Immature natural killer cell (primary cell): ENCODE data around the gene POLR3B. TPM values are rescaled to one million over a fixed set of nuclear protein-coding genes. Genes with fewer than 3 reads are reported as not detected.

Experiments used
- DNase-seq, 3 donors: peaks; one replicate each; pipeline ENCODE4 v3.0.0; 2022; ENCODE audit warnings: mixed read lengths in 1 of 3
- H3K27ac Mint-ChIP-seq, 6 donors: one replicate each; pipeline ENCODE4 v1.8.0; 2020; ENCODE audit warnings: mixed read lengths in 6 of 6, mild to moderate bottlenecking in 5 of 6, inconsistent platforms in 4 of 6, moderate library complexity in 3 of 6
- H3K27me3 Mint-ChIP-seq, 3 donors: one replicate each; pipeline ENCODE4 v1.8.0; 2020 to 2021; ENCODE audit warnings: low read depth in 3 of 3, mild to moderate bottlenecking in 3 of 3, mixed read lengths in 3 of 3, moderate library complexity in 3 of 3, inconsistent platforms in 1 of 3
- H3K36me3 Mint-ChIP-seq, 3 donors: one replicate each; pipeline ENCODE4 v1.8.0; 2020; ENCODE audit warnings: mixed read lengths in 3 of 3, inconsistent platforms in 2 of 3, mild to moderate bottlenecking in 2 of 3
- H3K4me1 Mint-ChIP-seq, 2 donors: one replicate each; pipeline ENCODE4 v1.8.0; 2020; ENCODE audit warnings: inconsistent platforms in 2 of 2, mild to moderate bottlenecking in 2 of 2, mixed read lengths in 2 of 2, moderate library complexity in 1 of 2
- H3K4me3 Mint-ChIP-seq, 5 donors: one replicate each; pipeline ENCODE4 v1.8.0; 2020; ENCODE audit warnings: mild to moderate bottlenecking in 5 of 5, mixed read lengths in 5 of 5, inconsistent platforms in 3 of 5, moderate library complexity in 3 of 5
- H3K9me3 Mint-ChIP-seq, 6 donors: one replicate each; pipeline ENCODE4 v1.8.0; 2020; ENCODE audit warnings: mild to moderate bottlenecking in 6 of 6, mixed read lengths in 6 of 6, inconsistent platforms in 4 of 6, moderate library complexity in 3 of 6
- polyA plus RNA-seq, 3 donors: library from polyadenylated mRNA; unstranded; fragments of 300-500 nt; fragmentation: Illumina TruSeq; gene quantifications; one replicate each; pipeline ENCODE4 v1.2.3, GENCODE V29; 2021

The POLR3B gene
- polyA plus RNA-seq, 3 donors from 2014 or later: 4.0 to 6.4 TPM; not detected in 1

DNA sequence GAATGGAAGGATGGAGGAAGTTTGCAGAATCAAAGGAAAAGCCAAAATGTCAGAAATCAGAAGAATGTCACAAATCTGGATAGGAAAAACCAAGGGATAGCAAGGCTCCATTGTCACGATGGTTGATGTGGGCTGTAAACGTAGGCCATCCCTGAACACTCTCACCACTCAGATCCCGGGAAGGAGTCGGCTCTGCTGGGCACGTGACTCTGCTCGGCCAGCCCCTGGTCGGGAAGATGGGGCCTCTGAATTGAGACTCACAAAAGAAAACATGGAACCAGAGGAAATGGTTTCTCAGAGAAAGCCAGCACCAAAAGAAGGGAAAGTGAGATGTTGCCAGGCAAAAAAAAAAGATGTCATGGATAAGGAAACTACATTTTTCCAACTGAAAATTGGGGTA, 28.8 kb upstream of the POLR3B start:
- H3K27ac Mint-ChIP-seq: no peak overlapping the region
- H3K4me3 Mint-ChIP-seq: no peak overlapping the region
- H3K4me1 Mint-ChIP-seq: peaks cover 0 to 5% of the 10 kb centered on the region in 2 donors
- no peaks in the 10 kb centered on the region for H3K27me3 Mint-ChIP-seq
- peaks cover 25 to 54% (median 31%) of the 10 kb centered on the region in 3 donors for H3K36me3 Mint-ChIP-seq
- H3K9me3 Mint-ChIP-seq: peaks cover 0 to 2% (median 0%) of the 10 kb centered on the region in 6 donors
- no peak for DNase-seq

DNA sequence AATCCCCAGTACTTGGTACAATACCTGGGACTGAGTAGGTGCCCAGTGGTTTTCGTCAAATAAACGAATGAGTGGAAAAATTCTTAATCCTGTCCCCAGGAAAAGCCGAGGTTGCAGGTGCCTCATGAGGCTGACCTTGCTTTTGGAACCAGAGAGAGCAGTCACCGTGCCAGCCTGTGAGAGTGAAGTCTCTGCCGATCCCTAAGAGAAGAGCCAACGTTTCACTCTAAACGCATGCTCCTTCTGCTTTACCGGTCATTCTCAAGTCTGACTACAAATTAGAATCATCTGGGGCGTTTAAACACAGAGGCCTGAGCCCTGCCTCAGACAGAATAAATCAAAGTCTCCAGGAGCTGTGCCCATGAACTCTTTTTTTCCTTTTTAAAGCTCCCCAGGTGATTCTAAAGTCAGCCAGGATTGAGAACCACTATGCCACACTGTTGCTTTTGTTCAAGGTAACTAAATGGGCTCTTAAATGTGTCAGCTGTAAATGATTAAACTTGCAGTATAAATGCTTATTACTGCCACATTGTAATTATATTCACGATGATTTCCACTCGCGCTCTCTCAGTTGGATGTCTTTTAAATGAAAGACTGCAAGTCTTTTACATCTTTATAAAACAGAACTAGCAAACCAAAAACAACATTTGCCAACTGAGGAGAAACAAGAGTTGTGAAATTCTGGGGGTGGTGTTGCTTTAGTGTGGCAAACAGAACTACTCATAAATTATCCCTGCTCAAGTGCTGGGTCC, 28.1 kb upstream of the POLR3B start:
- peaks cover 18 to 47% (median 25%) of the 10 kb centered on the region in 3 donors for H3K36me3 Mint-ChIP-seq
- no peak overlapping the region for H3K4me3 Mint-ChIP-seq
- peaks cover 0 to 2% (median 0%) of the 10 kb centered on the region in 6 donors for H3K9me3 Mint-ChIP-seq
- peaks cover 0 to 2% (median 0%) of the 10 kb centered on the region in 3 donors for H3K27me3 Mint-ChIP-seq
- no peak for DNase-seq
- peak overlapping the region in 1 of 6 donors; percentile 22 for H3K27ac Mint-ChIP-seq
- H3K4me1 Mint-ChIP-seq: peaks cover 0 to 7% of the 10 kb centered on the region in 2 donors

DNA sequence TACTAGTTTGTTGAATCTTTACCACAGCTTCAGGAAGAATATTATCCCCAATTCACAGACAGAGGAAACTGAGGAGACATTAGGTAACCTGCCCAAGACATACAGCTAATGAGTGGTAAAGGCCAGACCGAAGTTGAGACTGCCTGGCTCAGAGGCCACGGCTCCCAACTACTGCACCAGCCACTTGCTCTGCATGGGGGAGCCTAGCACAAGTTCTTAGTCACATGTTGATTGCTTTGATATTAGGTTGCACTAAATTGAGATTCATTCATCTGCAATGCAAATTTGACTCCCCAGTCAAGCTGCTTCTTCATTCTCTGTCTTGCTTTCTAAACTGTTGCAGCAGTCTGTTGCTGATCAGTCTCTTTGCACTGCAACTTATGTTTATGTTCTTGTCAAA, 25.9 kb upstream of the POLR3B start:
- Mint-ChIP-seq H3K4me3 (no peak overlapping the region), H3K27me3 (peaks cover 0 to 2% (median 0%) of the 10 kb centered on the region in 3 donors), H3K27ac (no peak overlapping the region), H3K4me1 (peaks cover 0 to 4% of the 10 kb centered on the region in 2 donors), H3K9me3 (no peaks in the 10 kb centered on the region), H3K36me3 (peaks cover 16 to 41% (median 17%) of the 10 kb centered on the region in 3 donors)
- DNase-seq: no peak

DNA sequence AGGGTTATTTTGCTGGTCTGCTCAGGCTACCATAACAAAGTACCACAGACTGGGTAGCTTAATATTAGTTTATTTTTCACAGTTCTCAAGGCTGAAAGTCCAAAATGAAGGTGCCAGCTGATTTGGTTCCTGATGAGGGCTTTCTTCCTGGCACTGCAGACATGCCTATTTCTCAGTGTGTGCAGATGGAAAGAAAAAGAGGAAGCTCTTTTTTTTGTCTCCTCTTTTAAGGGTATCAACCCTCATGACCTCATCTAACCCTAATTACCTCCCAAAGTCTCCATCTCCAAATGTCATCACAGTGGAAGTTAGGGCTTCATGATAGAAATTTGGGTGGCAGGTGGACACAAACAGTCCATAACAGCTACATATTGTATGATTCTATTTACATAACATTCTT, 25.0 kb upstream of the POLR3B start:
- H3K4me1 Mint-ChIP-seq: peaks cover 0 to 4% of the 10 kb centered on the region in 2 donors
- H3K27me3 Mint-ChIP-seq: peaks cover 0 to 2% (median 0%) of the 10 kb centered on the region in 3 donors
- no peak overlapping the region for H3K4me3 Mint-ChIP-seq
- peaks cover 17 to 37% (median 21%) of the 10 kb centered on the region in 3 donors for H3K36me3 Mint-ChIP-seq
- DNase-seq: no peak
- no peaks in the 10 kb centered on the region for H3K9me3 Mint-ChIP-seq
- no peak overlapping the region for H3K27ac Mint-ChIP-seq

DNA sequence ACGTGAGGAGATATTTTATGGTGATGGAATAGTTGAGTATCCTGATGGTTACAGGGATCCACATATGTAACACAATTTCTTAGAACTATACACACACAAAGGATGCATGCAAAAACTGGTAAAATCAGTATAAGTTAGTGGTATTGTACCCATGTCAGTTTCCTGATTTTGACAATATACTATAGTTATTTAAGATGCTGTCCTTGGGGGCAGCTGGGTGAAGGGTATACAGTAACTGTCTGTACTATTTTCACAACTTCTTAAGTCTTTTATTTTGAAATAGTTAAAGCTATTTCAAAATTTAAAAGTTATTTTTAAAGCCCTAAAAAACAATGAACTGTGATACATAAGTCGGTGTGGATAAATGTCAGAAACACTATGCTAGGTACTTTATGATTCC, 24.5 kb upstream of the POLR3B start:
- Mint-ChIP-seq H3K27me3 (peaks cover 0 to 2% (median 0%) of the 10 kb centered on the region in 3 donors), H3K9me3 (no peaks in the 10 kb centered on the region), H3K4me1 (peaks cover 0 to 4% of the 10 kb centered on the region in 2 donors), H3K4me3 (no peak overlapping the region), H3K27ac (no peak overlapping the region), H3K36me3 (peaks cover 20 to 36% (median 21%) of the 10 kb centered on the region in 3 donors)
- DNase-seq: no peak

DNA sequence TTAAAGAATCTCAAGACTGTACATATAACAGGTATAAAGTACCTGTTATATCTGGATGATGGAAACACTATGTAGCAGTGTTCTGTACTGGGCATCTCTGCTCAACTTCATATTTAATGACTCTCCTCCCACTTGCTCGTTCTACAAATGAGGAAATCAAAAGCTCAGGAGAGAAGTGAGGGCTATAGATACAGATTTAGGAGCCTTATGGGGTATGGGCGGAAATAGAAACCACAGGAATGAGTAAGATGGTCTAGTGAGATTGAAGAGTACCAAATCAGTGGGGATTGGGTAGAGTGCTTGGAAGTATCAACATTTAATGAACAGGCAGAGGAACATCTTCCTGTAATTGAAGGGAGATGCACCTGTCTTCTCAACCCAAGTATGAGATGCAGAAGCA, 23.8 kb upstream of the POLR3B start:
- H3K4me3 Mint-ChIP-seq: no peak overlapping the region
- peaks cover 0 to 4% of the 10 kb centered on the region in 2 donors for H3K4me1 Mint-ChIP-seq
- peaks cover 0 to 2% (median 0%) of the 10 kb centered on the region in 3 donors for H3K27me3 Mint-ChIP-seq
- H3K9me3 Mint-ChIP-seq: no peaks in the 10 kb centered on the region
- peaks cover 17 to 37% (median 20%) of the 10 kb centered on the region in 3 donors for H3K36me3 Mint-ChIP-seq
- no peak overlapping the region for H3K27ac Mint-ChIP-seq
- no peak for DNase-seq

DNA sequence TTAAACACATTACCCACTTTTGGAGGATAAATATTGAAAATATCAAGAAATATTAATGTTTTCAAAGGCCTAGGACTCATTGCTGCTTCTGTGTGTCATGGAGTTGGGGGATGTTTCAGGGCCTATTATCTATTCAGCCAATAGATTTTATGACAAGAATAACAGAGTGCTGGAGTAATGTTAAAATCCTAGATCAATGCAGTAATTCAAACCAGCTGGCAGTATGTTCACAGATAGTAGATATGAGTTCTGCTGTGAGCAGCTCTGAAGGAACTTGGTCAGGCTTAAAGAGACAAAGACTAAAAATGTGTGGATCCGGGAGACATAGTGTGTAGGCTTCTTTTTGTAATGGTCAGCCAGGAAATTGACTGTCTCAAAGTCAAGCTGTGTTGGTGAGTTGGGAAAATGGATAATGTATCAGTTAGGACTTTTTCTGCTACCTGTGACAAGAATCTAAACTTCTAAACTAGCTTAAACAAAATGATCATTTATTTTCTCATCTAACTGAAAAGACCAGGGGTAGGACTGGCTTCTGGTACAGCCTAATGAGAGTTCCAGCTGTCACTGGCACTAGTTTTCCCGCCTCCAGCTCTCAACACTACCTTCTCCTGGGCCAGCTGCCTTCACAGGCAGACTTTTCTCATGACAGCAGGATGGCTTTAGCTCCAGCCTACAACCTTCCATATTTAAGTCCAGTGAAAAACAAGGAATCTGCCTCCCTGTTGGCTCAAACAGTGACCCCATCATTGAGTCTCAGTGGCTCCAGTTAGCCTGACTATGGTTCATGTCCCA, 16.3 kb upstream of the POLR3B start:
- Mint-ChIP-seq H3K36me3 (peaks cover 8 to 30% (median 14%) of the 10 kb centered on the region in 3 donors), H3K27me3 (no peaks in the 10 kb centered on the region), H3K27ac (peak overlapping the region in 2 of 6 donors; percentile 32 to 53), H3K4me3 (no peak overlapping the region), H3K4me1 (no peaks in the 10 kb centered on the region), H3K9me3 (no peaks in the 10 kb centered on the region)
- DNase-seq: no peak

DNA sequence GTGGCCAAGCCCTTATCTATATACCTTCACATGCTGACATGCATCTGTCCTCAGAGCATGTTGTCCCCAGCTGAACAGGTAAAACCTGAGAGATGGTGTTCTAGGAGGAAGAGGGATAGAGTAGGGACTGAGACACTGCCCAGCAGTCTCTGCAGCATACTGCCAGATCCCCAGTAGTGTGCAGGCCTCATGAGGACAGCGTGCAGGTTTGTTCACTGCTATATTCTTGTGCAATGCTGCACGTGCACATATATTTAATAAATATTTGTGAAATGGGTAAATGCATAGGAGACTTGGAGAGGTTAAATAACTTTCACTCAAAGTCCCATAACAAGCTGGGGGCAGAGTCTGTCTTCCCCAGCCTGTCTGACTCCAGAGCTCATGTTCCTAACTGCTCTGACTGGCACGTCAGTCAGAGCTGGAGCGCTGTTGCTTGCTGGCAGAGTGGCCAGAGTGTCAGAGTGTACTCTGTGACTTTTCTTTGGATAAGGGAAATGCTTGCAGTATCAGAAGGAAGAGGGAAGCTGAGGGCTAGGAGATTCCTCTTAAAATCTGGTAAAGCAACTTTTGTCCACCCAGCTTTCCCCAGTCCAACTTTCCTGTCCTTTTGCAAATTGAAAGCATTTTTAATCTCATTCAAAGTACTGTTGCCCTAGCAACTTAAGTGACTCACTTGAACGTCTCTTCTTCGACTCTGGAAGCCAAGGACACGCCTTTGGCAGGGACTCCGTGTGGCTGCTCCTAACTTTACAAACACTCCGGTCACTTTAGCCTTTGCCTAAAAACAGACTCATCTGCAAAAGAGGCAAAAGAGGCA, 14.9 kb upstream of the POLR3B start:
- H3K9me3 Mint-ChIP-seq: no peaks in the 10 kb centered on the region
- no peaks in the 10 kb centered on the region for H3K27me3 Mint-ChIP-seq
- peak overlapping the region in 1 of 6 donors; percentile 56 for H3K27ac Mint-ChIP-seq
- no peak for DNase-seq
- H3K36me3 Mint-ChIP-seq: peaks cover 10 to 28% (median 16%) of the 10 kb centered on the region in 3 donors
- no peak overlapping the region for H3K4me3 Mint-ChIP-seq
- no peaks in the 10 kb centered on the region for H3K4me1 Mint-ChIP-seq

DNA sequence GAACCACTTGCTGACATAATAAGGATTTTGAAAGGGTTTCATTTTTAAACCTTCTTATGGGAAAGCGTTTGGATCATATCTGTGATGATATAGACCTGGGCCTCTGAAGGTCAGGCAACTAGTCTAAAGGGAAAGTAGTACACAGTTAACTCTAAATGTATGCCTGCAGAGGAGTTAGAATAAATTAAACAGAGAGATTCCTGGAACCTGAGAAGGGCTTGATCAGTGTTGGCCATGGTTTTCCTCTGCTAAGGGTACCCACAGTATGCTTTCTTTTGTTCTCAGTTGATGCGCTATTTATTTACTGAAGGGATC, 14.4 kb upstream of the POLR3B start:
- Mint-ChIP-seq H3K4me3 (no peak overlapping the region), H3K9me3 (no peaks in the 10 kb centered on the region), H3K27me3 (no peaks in the 10 kb centered on the region), H3K4me1 (no peaks in the 10 kb centered on the region), H3K27ac (peak overlapping the region in 1 of 6 donors; percentile 56), H3K36me3 (peaks cover 10 to 28% (median 14%) of the 10 kb centered on the region in 3 donors)
- no peak for DNase-seq

DNA sequence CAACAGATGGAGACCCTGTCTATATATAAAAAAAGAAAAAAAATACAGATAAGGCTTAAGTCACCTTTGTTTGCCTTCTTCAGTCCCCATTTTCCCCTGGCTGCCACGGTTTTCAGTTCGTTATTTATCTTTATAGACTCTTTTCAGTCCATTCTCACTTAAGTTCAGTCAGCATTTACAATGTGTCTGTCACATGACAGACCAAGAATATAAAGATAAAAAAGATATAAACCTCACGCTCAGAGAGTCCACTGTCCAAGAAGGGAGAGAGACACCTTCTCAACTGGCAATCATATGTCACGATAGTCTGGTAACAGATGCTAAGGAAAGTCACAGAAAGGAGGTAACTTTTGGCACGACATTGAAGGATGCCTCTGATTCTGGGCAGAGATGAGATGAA, 13.4 kb upstream of the POLR3B start:
- Mint-ChIP-seq H3K27me3 (no peaks in the 10 kb centered on the region), H3K4me3 (no peak overlapping the region), H3K4me1 (no peaks in the 10 kb centered on the region), H3K36me3 (peaks cover 14 to 23% (median 17%) of the 10 kb centered on the region in 3 donors), H3K27ac (no peak overlapping the region), H3K9me3 (no peaks in the 10 kb centered on the region)
- DNase-seq: no peak

DNA sequence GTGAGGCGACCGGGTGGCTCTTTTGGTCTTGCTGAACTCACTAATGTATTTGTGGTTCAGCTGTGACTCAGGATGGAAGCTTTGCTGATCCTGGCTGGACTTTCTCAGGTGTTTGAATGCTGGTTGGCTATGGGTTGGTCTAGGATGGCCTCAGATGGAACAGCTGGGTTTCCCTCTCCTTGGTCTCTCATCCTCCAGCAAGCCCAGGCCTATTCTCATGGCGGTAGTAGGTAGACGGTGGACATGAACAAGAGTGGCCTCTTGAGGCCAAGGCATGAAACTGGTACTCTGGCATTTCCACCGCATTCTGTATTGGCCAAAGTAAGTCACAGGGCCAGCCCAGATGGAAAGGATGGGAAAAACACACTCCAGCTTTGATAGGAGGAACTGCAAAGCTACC, 11.8 kb upstream of the POLR3B start:
- Mint-ChIP-seq H3K27ac (peak overlapping the region in 2 of 6 donors; percentile 6 to 36), H3K4me1 (no peaks in the 10 kb centered on the region), H3K36me3 (peaks cover 14 to 17% (median 17%) of the 10 kb centered on the region in 3 donors), H3K27me3 (peaks cover 0 to 3% (median 0%) of the 10 kb centered on the region in 3 donors), H3K9me3 (no peaks in the 10 kb centered on the region), H3K4me3 (no peak overlapping the region)
- DNase-seq: no peak

DNA sequence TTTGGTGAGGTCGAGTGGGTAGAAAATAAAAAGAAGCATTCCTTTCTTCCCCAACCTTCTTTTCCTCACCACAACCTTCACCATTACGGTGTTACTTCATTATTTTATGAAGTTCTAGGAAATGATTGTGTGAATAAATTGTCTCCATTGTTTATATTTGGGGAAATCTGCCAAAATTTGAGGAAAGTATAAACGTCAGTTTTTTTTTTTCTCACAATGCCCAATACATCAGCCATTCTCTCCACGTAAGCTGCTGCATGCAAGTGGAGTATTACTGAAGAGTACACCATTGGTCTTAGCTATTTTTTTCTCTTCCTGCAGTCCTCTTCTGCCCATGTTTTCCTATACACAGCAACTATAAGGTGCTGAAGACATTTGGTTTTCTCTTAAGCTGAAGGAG, 9.1 kb upstream of the POLR3B start:
- no peaks in the 10 kb centered on the region for H3K4me1 Mint-ChIP-seq
- H3K36me3 Mint-ChIP-seq: peaks cover 8 to 12% (median 11%) of the 10 kb centered on the region in 3 donors
- H3K27ac Mint-ChIP-seq: peak overlapping the region in 1 of 6 donors; percentile 51
- DNase-seq: no peak
- H3K9me3 Mint-ChIP-seq: no peaks in the 10 kb centered on the region
- peaks cover 0 to 3% (median 0%) of the 10 kb centered on the region in 3 donors for H3K27me3 Mint-ChIP-seq
- H3K4me3 Mint-ChIP-seq: no peak overlapping the region

DNA sequence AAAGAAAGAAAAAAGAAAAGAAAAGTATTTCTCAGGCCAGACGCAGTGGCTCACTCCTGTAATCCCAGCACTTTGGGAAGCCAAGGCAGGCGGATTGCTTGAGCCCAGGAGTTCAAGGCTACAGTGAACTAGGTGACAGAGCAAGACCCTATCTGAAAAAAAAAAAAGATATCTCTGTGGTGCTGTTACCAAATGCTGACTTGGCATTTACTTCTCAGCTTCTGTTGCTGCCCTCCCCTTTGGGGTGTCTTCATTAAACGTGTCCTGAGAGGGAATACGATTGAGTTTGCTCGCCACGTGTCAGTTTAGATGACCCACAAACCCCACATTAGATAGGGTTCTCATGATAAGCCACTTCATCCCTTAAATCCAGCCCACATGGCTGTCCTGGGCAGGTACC, 4.4 kb upstream of the POLR3B start:
- DNase-seq: no peak
- no peaks in the 10 kb centered on the region for H3K9me3 Mint-ChIP-seq
- no peak overlapping the region for H3K4me3 Mint-ChIP-seq

More for the DNA sequence above, 4.4 kb upstream of the POLR3B start:
- Mint-ChIP-seq H3K36me3 (peaks cover 3 to 7% (median 4%) of the 10 kb centered on the region in 3 donors), H3K27ac (no peak overlapping the region), H3K27me3 (peaks cover 8 to 12% (median 8%) of the 10 kb centered on the region in 3 donors), H3K4me1 (peaks cover 10 to 13% of the 10 kb centered on the region in 2 donors)
